CD4-positive, alpha-beta memory T cell (primary cell): ENCODE measurements around the gene PER1. TPM values are rescaled to one million over a fixed set of nuclear protein-coding genes. Genes with fewer than 3 reads are reported as not detected.
A peak's percentile ranks its signal among the peaks of the same experiment; 100 is the strongest.

Experiments used
- CTCF ChIA-PET: fragments of 350-600 bp; sonication (Branson Sonifier 250); formaldehyde crosslinking; loops from one replicate; lab custom pipeline; 2021; ENCODE audit warnings: inconsistent platforms; ENCODE audit not compliant: partially characterized antibody; lab: Charles Lee
- POLR2A ChIA-PET: fragments of 350-600 bp; sonication (Branson Sonifier 250); formaldehyde crosslinking; loops from one replicate; lab custom pipeline; 2021; ENCODE audit not compliant: partially characterized antibody; lab: Charles Lee
- DNase-seq, 5 donors: peaks; one replicate each; pipeline versions ENCODE4 v3.0.0 to v3.0.0-alpha.2; 2020 to 2022; ENCODE audit warnings: mixed read lengths in 1 of 5
- H3K27ac ChIP-seq: one replicate; pipeline ENCODE4 v1.7.0; 2013; ENCODE audit warnings: low read depth, low read length
- H3K27me3 ChIP-seq: 2 replicates; pipeline ENCODE4 v1.7.0; 2013; ENCODE audit warnings: mild to moderate bottlenecking, low read length, moderate library complexity; ENCODE audit not compliant: insufficient read depth
- H3K36me3 ChIP-seq: 2 replicates; pipeline ENCODE4 v1.7.0; 2013; ENCODE audit warnings: mild to moderate bottlenecking, low read length, moderate library complexity; ENCODE audit not compliant: insufficient read depth
- H3K4me1 ChIP-seq: 2 replicates; pipeline ENCODE4 v1.7.0; 2013; ENCODE audit warnings: mild to moderate bottlenecking, low read length, moderate library complexity; ENCODE audit not compliant: insufficient read depth
- H3K4me3 ChIP-seq, 2 donors: one replicate each; pipeline ENCODE4 v1.7.0; 2013; ENCODE audit warnings: low read length in 2 of 2, mild to moderate bottlenecking in 1 of 2
- H3K9me3 ChIP-seq, 2 donors: one replicate each; pipeline ENCODE4 v1.7.0; 2013; ENCODE audit warnings: low read length in 2 of 2, control low read depth in 1 of 2; ENCODE audit not compliant: control insufficient read depth in 1 of 2
- H3K27ac Mint-ChIP-seq, 7 donors: one replicate each; pipeline ENCODE4 v1.8.0; 2020 to 2021; ENCODE audit warnings: mixed read lengths in 7 of 7, mild to moderate bottlenecking in 6 of 7, inconsistent platforms in 3 of 7, moderate library complexity in 3 of 7
- H3K27me3 Mint-ChIP-seq, 2 donors: one replicate each; pipeline ENCODE4 v1.8.0; 2020 to 2021; ENCODE audit warnings: mixed read lengths in 2 of 2
- H3K36me3 Mint-ChIP-seq, 2 donors: one replicate each; pipeline ENCODE4 v1.8.0; 2020 to 2021; ENCODE audit warnings: mixed read lengths in 2 of 2, inconsistent platforms in 1 of 2, mild to moderate bottlenecking in 1 of 2
- H3K4me1 Mint-ChIP-seq, 4 donors: one replicate each; pipeline ENCODE4 v1.8.0; 2020 to 2021; ENCODE audit warnings: mixed read lengths in 4 of 4, mild to moderate bottlenecking in 1 of 4
- H3K4me3 Mint-ChIP-seq, 8 donors: one replicate each; pipeline ENCODE4 v1.8.0; 2020 to 2021; ENCODE audit warnings: mixed read lengths in 8 of 8, mild to moderate bottlenecking in 7 of 8, moderate library complexity in 6 of 8, inconsistent platforms in 3 of 8
- H3K9me3 Mint-ChIP-seq, 8 donors: one replicate each; pipeline ENCODE4 v1.8.0; 2020 to 2021; ENCODE audit warnings: mixed read lengths in 8 of 8, mild to moderate bottlenecking in 5 of 8, inconsistent platforms in 3 of 8, moderate library complexity in 1 of 8
- intact Hi-C: fragments of 100-400 bp; cut with micrococcal nuclease; formaldehyde crosslinking; loops from one replicate; pipeline ENCODE4 v1.15.1; 2023
- polyA plus RNA-seq, 2 donors: library from polyadenylated mRNA; unstranded; fragments of 300-500 nt; fragmentation: Illumina TruSeq; gene quantifications; one replicate each; pipeline ENCODE4 v1.2.3, GENCODE V29; 2021
- total RNA-seq, 2 experiments: library from RNA; stranded (reverse); gene quantifications; one replicate each; pipeline ENCODE4 v1.2.3, GENCODE V29; 2021

The PER1 gene
- total and polyA plus RNA-seq, 4 experiments from 2014 or later, result 3.7 to 79.4 (median 48.7) TPM

GRCh38 chr17:8155231-8155995, 3.2 kb upstream of the PER1 start:
- Histone ChIP-seq H3K27me3 (no peaks in the 10 kb centered on the region), H3K27ac (peak overlapping the region; percentile 100), H3K9me3 (no peaks in the 10 kb centered on the region), H3K36me3 (peaks cover 18% of the 10 kb centered on the region), H3K4me3 (peak overlapping the region; percentile 90), H3K4me1 (peaks cover 82% of the 10 kb centered on the region)
- Mint-ChIP-seq H3K4me3 (no peak overlapping the region), H3K9me3 (peaks cover 0 to 9% (median 0%) of the 10 kb centered on the region in 8 donors), H3K27me3 (no peaks in the 10 kb centered on the region), H3K27ac (no peak overlapping the region), H3K4me1 (peaks cover 36 to 67% (median 49%) of the 10 kb centered on the region in 4 donors), H3K36me3 (peaks cover 15 to 51% of the 10 kb centered on the region in 2 donors)
- ChIA-PET POLR2A (interaction anchor here (0.9 to 23.4 kb wide), 22 partner anchors 7 to 845 kb away, joined by 3 to 1074 read pairs (median 8); partner anchors contain the start of genes ALOXE3, AURKB, BORCS6 and CNTROB), CTCF (interaction anchor here (1.1 to 7.7 kb wide), 11 partner anchors 13 to 469 kb away, joined by 3 to 93 read pairs (median 4); partner anchors contain the start of gene ALOXE3)
- peak; percentile 47 to 59 (median 54) for DNase-seq
- intact Hi-C loops, result loop anchor here (5.0 kb wide), 1 partner anchor 92 kb away; the partner anchor contains the start of genes CTC1 and PFAS

GRCh38 chr17:8154608-8155155, 2.5 kb upstream of the PER1 start:
- Mint-ChIP-seq H3K27ac (no peak overlapping the region), H3K4me1 (peaks cover 36 to 65% (median 43%) of the 10 kb centered on the region in 4 donors), H3K36me3 (peaks cover 9 to 46% of the 10 kb centered on the region in 2 donors), H3K9me3 (peaks cover 0 to 10% (median 0%) of the 10 kb centered on the region in 8 donors), H3K4me3 (no peak overlapping the region), H3K27me3 (no peaks in the 10 kb centered on the region)
- CTCF ChIA-PET, result interaction anchor here (1.6 to 7.7 kb wide), 3 partner anchors 15 to 61 kb away, joined by 7 to 93 read pairs (median 10); no protein-coding TSS in a partner anchor
- POLR2A ChIA-PET, result interaction anchor here (1.4 to 23.4 kb wide), 9 partner anchors 9 to 143 kb away, joined by 3 to 1074 read pairs (median 70); partner anchors contain the start of genes ALOXE3, BORCS6, CTC1 and PFAS
- intact Hi-C loops, result loop anchor here (5.0 kb wide), 1 partner anchor 93 kb away; the partner anchor contains the start of genes CTC1 and PFAS
- H3K4me1 ChIP-seq, result peaks cover 80% of the 10 kb centered on the region
- H3K27me3 ChIP-seq, result no peaks in the 10 kb centered on the region
- peak overlapping the region; percentile 100 for H3K27ac ChIP-seq
- peak in 3 of 5 donors; percentile 29 to 42 (median 31) for DNase-seq
- peaks cover 19% of the 10 kb centered on the region for H3K36me3 ChIP-seq
- peak overlapping the region; percentile 90 for H3K4me3 ChIP-seq
- no peaks in the 10 kb centered on the region for H3K9me3 ChIP-seq

GRCh38 chr17:8153957-8154607, 1.9 kb upstream of the PER1 start:
- DNase-seq, result peak; percentile 96 to 99 (median 98)
- CTCF ChIA-PET, result interaction anchor here (1.6 to 7.7 kb wide), 2 partner anchors 14 to 35 kb away, joined by 7 to 93 read pairs; no protein-coding TSS in a partner anchor
- Mint-ChIP-seq H3K27me3 (no peaks in the 10 kb centered on the region), H3K4me1 (peaks cover 35 to 66% (median 42%) of the 10 kb centered on the region in 4 donors), H3K9me3 (peaks cover 0 to 12% (median 0%) of the 10 kb centered on the region in 8 donors), H3K36me3 (peaks cover 9 to 47% of the 10 kb centered on the region in 2 donors), H3K4me3 (no peak overlapping the region), H3K27ac (no peak overlapping the region)
- H3K4me1 ChIP-seq, result peaks cover 74% of the 10 kb centered on the region
- H3K27me3 ChIP-seq, result no peaks in the 10 kb centered on the region
- intact Hi-C loops, result no loop called here
- peaks cover 20% of the 10 kb centered on the region for H3K36me3 ChIP-seq
- no peaks in the 10 kb centered on the region for H3K9me3 ChIP-seq
- peak overlapping the region; percentile 100 for H3K27ac ChIP-seq
- H3K4me3 ChIP-seq, result peak overlapping the region in 1 of 2 donors; percentile 90
- POLR2A ChIA-PET, result interaction anchor here (0.9 to 23.4 kb wide), 9 partner anchors 9 to 141 kb away, joined by 3 to 1074 read pairs (median 70); partner anchors contain the start of genes ALOXE3, BORCS6, CTC1 and PFAS

- POLR2A ChIA-PET, result interaction anchor here (0.9 to 23.4 kb wide), 8 partner anchors 10 to 95 kb away, joined by 3 to 1074 read pairs (median 76); partner anchors contain the start of genes ALOXE3, BORCS6, CTC1 and PFAS
- H3K4me3 Mint-ChIP-seq, result peak overlapping the region in 6 of 8 donors; percentile 15 to 98 (median 92)
- CTCF ChIA-PET, result interaction anchor here (1.6 to 7.7 kb wide), 3 partner anchors 14 to 34 kb away, joined by 4 to 93 read pairs (median 7); no protein-coding TSS in a partner anchor
- peak in 4 of 5 donors; percentile 35 to 71 (median 38) for DNase-seq
- no peaks in the 10 kb centered on the region for H3K27me3 Mint-ChIP-seq
- H3K9me3 Mint-ChIP-seq, result peaks cover 0 to 14% (median 0%) of the 10 kb centered on the region in 8 donors
- H3K4me1 Mint-ChIP-seq, result peaks cover 30 to 61% (median 38%) of the 10 kb centered on the region in 4 donors
- Histone ChIP-seq H3K4me3 (no peak overlapping the region), H3K4me1 (peaks cover 70% of the 10 kb centered on the region), H3K36me3 (peaks cover 24% of the 10 kb centered on the region), H3K27ac (peak overlapping the region; percentile 100), H3K27me3 (no peaks in the 10 kb centered on the region), H3K9me3 (no peaks in the 10 kb centered on the region)
- intact Hi-C loops, result no loop called here
- peaks cover 6 to 45% of the 10 kb centered on the region in 2 donors for H3K36me3 Mint-ChIP-seq
- no peak overlapping the region for H3K27ac Mint-ChIP-seq
Observed at GRCh38 chr17:8153525-8153956, 1.3 kb upstream of the PER1 start.

GRCh38 chr17:8153031-8153451, 837 bp upstream of the PER1 start:
- H3K4me3 Mint-ChIP-seq, result peak overlapping the region in 7 of 8 donors; percentile 91 to 98 (median 93)
- no peak overlapping the region for H3K27ac Mint-ChIP-seq
- Histone ChIP-seq H3K27ac (peak overlapping the region; percentile 100), H3K4me3 (peak overlapping the region in 1 of 2 donors; percentile 74), H3K36me3 (peaks cover 25% of the 10 kb centered on the region), H3K27me3 (no peaks in the 10 kb centered on the region), H3K9me3 (no peaks in the 10 kb centered on the region), H3K4me1 (peaks cover 65% of the 10 kb centered on the region)
- ChIA-PET CTCF (interaction anchor here (1.9 to 7.7 kb wide), 2 partner anchors 13 to 34 kb away, joined by 4 to 93 read pairs; no protein-coding TSS in a partner anchor), POLR2A (interaction anchor here (1.8 to 23.4 kb wide), 7 partner anchors 10 to 95 kb away, joined by 4 to 1074 read pairs (median 83); partner anchors contain the start of genes ALOXE3, BORCS6, CTC1 and PFAS)
- H3K9me3 Mint-ChIP-seq, result peaks cover 0 to 19% (median 0%) of the 10 kb centered on the region in 8 donors
- peaks cover 9 to 47% of the 10 kb centered on the region in 2 donors for H3K36me3 Mint-ChIP-seq
- DNase-seq, result peak in 1 of 5 donors; percentile 41
- peaks cover 27 to 58% (median 37%) of the 10 kb centered on the region in 4 donors for H3K4me1 Mint-ChIP-seq
- intact Hi-C loops, result no loop called here
- H3K27me3 Mint-ChIP-seq, result no peaks in the 10 kb centered on the region

GRCh38 chr17:8151641-8152111, 528 bp downstream of the PER1 start:
- no peaks in the 10 kb centered on the region for H3K27me3 Mint-ChIP-seq
- Histone ChIP-seq H3K4me3 (peak overlapping the region; percentile 74 to 89), H3K9me3 (no peaks in the 10 kb centered on the region), H3K27me3 (no peaks in the 10 kb centered on the region), H3K27ac (peak overlapping the region; percentile 100), H3K4me1 (peaks cover 54% of the 10 kb centered on the region), H3K36me3 (peaks cover 39% of the 10 kb centered on the region)
- ChIA-PET POLR2A (interaction anchor here (0.6 to 23.4 kb wide), 14 partner anchors 8 to 295 kb away, joined by 3 to 1074 read pairs (median 8); partner anchors contain the start of genes ALOXE3, BORCS6, CTC1 and HES7), CTCF (interaction anchor here (0.9 to 2.2 kb wide), 6 partner anchors 10 to 149 kb away, joined by 3 to 11 read pairs (median 6); no protein-coding TSS in a partner anchor)
- no peak overlapping the region for H3K27ac Mint-ChIP-seq
- H3K4me1 Mint-ChIP-seq, result peaks cover 30 to 58% (median 39%) of the 10 kb centered on the region in 4 donors
- H3K4me3 Mint-ChIP-seq, result peak overlapping the region in 7 of 8 donors; percentile 91 to 98 (median 93)
- peaks cover 19 to 57% of the 10 kb centered on the region in 2 donors for H3K36me3 Mint-ChIP-seq
- peak in 3 of 5 donors; percentile 69 to 74 (median 69) for DNase-seq
- intact Hi-C loops, result loop anchor here (1.0 kb wide), 1 partner anchor 12 kb away; no protein-coding TSS in a partner anchor
- peaks cover 0 to 25% (median 0%) of the 10 kb centered on the region in 8 donors for H3K9me3 Mint-ChIP-seq
